ENCODE measurements around the gene INSR.
"Not testable (repeated sequence)": the region's sequence is repeated elsewhere in the genome, so short reads cannot be mapped to it uniquely, and the experiment has no call there.

The INSR gene

DNA sequence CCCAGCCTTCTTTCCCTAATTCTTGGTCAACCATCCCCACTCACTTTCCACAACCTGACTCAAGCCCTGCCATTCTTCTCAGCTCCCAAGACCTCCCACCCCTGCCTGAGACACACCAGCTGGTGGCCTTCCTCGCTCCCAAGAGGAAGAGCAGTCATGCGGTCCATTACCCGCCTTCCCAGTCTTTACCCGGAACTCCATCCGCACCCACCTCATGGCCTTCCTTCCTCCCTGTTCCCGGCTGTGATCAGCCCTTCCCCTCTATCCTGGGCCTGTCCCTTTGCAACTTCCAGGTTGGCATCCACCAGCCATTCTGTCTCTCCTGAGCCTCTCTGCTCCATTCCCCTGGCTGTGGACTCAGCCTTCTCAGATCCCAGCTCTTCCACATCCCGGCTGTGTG lies 18.6 kb upstream of the INSR start:
- TF ChIP-seq, protein P1, sequence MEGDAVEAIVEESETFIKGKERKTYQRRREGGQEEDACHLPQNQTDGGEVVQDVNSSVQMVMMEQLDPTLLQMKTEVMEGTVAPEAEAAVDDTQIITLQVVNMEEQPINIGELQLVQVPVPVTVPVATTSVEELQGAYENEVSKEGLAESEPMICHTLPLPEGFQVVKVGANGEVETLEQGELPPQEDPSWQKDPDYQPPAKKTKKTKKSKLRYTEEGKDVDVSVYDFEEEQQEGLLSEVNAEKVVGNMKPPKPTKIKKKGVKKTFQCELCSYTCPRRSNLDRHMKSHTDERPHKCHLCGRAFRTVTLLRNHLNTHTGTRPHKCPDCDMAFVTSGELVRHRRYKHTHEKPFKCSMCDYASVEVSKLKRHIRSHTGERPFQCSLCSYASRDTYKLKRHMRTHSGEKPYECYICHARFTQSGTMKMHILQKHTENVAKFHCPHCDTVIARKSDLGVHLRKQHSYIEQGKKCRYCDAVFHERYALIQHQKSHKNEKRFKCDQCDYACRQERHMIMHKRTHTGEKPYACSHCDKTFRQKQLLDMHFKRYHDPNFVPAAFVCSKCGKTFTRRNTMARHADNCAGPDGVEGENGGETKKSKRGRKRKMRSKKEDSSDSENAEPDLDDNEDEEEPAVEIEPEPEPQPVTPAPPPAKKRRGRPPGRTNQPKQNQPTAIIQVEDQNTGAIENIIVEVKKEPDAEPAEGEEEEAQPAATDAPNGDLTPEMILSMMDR (conservative IDR thresholded peaks at IDR 0.05; ENCODE audit: control insufficient read depth, insufficient read depth, low read depth, low read length): no peak
- no peak for DNase-seq (ENCODE audit: low read depth)
- no peak overlapping the region for H3K4me3 ChIP-seq (ENCODE audit: control insufficient read depth, low read depth, low read length)

DNA sequence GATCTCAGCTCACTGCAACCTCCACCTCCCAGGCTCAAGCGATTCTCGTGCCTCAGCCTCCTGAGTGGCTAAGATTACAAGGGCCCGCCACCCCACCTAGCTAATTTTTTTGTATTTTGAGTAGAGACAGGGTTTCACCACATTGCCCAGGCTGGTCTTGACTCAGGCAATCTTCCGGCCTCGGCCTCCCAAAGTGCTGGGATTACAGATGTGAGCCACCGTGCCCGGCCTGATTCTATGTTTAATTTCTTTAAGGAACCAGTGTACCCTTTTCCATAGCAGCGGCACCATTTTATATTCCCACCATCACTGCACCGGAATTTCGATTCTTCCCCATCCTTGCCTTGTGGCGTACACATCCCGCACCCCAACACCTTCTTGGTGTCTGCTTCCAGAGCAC lies 17.7 kb upstream of the INSR start:
- H3K4me3 ChIP-seq (ENCODE audit: control insufficient read depth, low read depth, low read length): no peak overlapping the region
- no peak for DNase-seq (ENCODE audit: low read depth)
- TF ChIP-seq, protein P1 (conservative IDR thresholded peaks at IDR 0.05; ENCODE audit: control insufficient read depth, insufficient read depth, low read depth, low read length): no peak

DNA sequence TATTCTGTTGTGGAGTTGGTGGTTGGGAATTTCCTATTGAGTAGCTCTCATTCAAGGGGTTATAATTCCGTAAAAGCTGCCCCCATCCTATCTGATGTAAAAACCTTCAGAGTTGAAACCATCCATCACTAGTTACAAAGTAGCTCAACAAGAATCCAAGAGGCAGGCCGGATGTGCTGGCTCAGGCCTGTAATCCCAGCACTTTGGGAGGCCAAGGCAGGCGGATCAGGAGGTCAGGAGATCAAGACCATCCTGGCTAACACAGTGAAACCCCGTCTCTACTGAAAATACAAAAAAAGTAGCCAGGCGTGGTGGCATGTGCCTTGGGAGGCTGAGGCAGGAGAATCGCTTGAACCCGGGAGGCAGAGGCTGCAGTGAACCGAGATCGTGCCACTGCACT lies 14.1 kb upstream of the INSR start:
- DNase-seq (ENCODE audit: low read depth); H3K4me3 ChIP-seq (ENCODE audit: control insufficient read depth, low read depth, low read length): not testable (repeated sequence)

DNA sequence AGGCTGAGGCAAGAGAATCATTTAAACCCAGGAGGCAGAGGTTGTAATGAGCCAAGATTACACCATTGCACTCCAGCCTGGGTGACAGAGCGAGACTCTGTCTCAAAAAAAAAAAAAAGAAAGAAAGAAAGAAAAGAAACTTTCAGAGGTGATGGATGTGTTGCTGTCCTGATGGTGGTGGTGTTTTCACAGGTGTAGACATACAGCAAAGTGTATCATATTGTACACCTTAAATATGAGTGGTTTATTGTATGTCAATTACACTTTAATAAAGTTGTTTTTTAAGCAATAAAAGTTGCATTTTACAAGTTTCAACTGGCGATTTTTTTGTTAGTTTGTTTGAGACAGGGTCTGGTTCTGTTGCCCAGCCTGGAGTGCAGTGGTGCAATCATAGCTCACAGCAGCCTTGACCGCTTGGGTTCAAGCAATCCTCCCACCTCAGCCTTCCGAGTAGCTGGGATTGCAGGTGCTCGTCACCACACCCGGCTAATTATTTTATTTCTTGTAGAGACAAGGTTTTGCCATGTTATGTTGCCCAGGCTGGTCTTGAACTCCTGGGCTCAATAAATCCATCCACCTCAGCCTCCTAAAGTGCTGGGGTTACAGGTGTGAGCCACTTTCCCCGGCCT lies 13.5 kb upstream of the INSR start:
- TF ChIP-seq, protein P1 (conservative IDR thresholded peaks at IDR 0.05; ENCODE audit: control insufficient read depth, insufficient read depth, low read depth, low read length): no peak
- H3K4me3 ChIP-seq (ENCODE audit: control insufficient read depth, low read depth, low read length): no peak overlapping the region
- no peak for DNase-seq (ENCODE audit: low read depth)

DNA sequence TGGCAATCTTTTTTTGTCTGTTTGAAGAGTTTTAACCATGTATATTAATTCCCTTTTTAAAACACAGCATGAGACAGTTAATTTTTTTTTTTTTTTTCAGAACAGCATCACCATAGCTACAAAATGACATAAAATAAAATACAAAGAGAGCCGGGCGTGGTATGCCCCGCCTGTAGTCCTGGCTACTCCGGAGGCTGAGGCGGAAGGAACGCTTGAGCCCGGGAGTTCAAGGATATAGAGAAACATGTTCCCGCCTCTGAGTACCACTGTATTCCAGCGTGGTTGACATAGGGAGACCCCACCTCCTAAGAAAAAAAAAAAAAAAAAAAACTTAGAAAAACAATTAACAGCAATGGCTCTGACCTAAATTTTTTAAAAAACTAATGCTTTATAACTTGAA lies 10.0 kb upstream of the INSR start:
- DNase-seq (ENCODE audit: low read depth): no peak
- TF ChIP-seq, protein P1 (conservative IDR thresholded peaks at IDR 0.05; ENCODE audit: control insufficient read depth, insufficient read depth, low read depth, low read length): no peak
- no peak overlapping the region for H3K4me3 ChIP-seq (ENCODE audit: control insufficient read depth, low read depth, low read length)

DNA sequence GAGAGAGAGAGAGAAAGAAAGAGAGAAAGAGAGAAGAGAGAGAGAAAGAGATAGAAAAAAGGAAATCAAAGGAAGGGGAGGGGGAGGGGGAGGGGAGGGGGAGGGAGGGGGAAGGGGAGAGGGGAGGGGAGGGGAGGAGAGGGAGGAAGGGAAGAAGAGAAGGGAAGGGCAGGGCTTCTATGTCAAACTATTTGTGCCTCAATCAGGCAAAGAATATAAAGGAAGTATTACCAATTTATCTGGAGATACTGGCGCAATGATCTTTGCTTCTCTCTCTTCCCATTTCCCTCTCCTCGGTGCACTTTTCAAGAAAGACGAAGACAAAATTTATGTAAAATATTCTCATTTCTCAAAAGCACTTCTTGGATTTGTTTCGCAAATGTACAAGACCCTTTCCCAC lies 9.3 kb upstream of the INSR start:
- TF ChIP-seq, protein P1 (conservative IDR thresholded peaks at IDR 0.05; ENCODE audit: control insufficient read depth, insufficient read depth, low read depth, low read length): no peak
- no peak overlapping the region for H3K4me3 ChIP-seq (ENCODE audit: control insufficient read depth, low read depth, low read length)
- no peak for DNase-seq (ENCODE audit: low read depth)

DNA sequence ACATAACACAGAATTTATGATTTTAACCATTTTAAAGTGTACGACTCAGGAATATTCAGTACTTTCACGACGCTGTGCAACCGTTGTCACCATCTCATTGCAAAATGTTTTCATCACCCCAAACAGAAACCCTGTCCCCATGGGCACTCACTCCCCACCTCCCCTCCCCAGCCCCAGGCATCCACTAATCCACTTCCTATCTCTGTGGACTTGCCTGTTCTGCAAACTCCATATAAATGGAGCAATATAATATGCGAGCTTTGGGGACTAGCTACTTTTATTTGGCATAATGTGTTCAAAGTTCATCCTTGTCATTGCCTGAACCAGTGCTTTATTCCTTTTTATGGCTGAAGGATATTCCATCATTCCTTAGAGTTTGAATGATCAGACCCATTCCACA lies 7.3 kb upstream of the INSR start:
- no peak overlapping the region for H3K4me3 ChIP-seq (ENCODE audit: control insufficient read depth, low read depth, low read length)
- no peak for DNase-seq (ENCODE audit: low read depth)
- TF ChIP-seq, protein P1 (conservative IDR thresholded peaks at IDR 0.05; ENCODE audit: control insufficient read depth, insufficient read depth, low read depth, low read length): no peak

All from fibroblast of mammary gland (primary cell).